OCI-LY7 (cell line): ENCODE data around the gene KIAA1328.

ENCODE experiments used
- EZH2phosphoT487 ChIP-seq: fragments of 200-600 bp; sonication (generic); IDR thresholded peaks from 2 replicates; pipeline ENCODE4 v1.6.1; 2018; ENCODE audit warnings: low read depth, borderline replicate concordance, mild to moderate bottlenecking, mixed run types, antibody characterized with exemption, low read length, moderate library complexity, mixed read lengths
- TF ChIP-seq, protein P1 (sequence below): fragments of 200-600 bp; sonication (generic); conservative IDR thresholded peaks from 2 replicates; pipeline ENCODE4 v1.5.1; 2014; ENCODE audit warnings: mild to moderate bottlenecking, antibody characterized with exemption, low read length, moderate library complexity, mixed read lengths

GRCh38 chr18:37247497-37248161, 418.7 kb downstream of the KIAA1328 start:
- TF ChIP-seq, protein P1, sequence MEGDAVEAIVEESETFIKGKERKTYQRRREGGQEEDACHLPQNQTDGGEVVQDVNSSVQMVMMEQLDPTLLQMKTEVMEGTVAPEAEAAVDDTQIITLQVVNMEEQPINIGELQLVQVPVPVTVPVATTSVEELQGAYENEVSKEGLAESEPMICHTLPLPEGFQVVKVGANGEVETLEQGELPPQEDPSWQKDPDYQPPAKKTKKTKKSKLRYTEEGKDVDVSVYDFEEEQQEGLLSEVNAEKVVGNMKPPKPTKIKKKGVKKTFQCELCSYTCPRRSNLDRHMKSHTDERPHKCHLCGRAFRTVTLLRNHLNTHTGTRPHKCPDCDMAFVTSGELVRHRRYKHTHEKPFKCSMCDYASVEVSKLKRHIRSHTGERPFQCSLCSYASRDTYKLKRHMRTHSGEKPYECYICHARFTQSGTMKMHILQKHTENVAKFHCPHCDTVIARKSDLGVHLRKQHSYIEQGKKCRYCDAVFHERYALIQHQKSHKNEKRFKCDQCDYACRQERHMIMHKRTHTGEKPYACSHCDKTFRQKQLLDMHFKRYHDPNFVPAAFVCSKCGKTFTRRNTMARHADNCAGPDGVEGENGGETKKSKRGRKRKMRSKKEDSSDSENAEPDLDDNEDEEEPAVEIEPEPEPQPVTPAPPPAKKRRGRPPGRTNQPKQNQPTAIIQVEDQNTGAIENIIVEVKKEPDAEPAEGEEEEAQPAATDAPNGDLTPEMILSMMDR: no peak
- TF ChIP-seq EZH2phosphoT487: no peak
